HG02759 (cell line): Measurements from ENCODE around the gene PKLR.
A peak's percentile ranks its signal among the peaks of the same experiment; 100 is the strongest.

Source experiments
- ATAC-seq: cut with Tn5 transposase; IDR thresholded peaks from one replicate; pipeline ENCODE4 v1.9.1; 2021; ENCODE audit warnings: mild to moderate bottlenecking, moderate library complexity; ENCODE audit not compliant: unreplicated experiment

PKLR gene

DNA sequence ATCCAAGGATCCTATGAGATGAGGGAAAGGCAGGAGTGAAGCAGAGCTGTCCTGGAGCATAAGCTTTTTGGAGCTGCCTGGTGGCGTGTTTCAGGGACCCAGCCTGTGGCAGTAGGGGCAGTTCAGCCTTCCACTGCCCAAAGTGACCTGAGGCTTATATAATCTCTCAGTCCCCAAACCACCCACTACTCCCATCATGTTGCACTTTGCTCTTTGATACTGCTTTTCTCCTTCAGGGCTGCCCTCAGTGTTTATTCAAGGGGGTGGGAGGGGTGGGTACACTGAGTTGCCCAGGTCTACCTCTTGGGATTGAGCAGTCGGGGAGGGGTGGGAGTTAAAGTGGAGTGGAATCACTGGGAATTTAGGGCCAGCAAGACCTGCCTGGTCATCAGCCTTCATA is 14.7 kb downstream of the PKLR start:
- no peak for ATAC-seq

GRCh38 chr1:155285631-155286044 is 15.6 kb downstream of the PKLR start:
- ATAC-seq: no peak

DNA sequence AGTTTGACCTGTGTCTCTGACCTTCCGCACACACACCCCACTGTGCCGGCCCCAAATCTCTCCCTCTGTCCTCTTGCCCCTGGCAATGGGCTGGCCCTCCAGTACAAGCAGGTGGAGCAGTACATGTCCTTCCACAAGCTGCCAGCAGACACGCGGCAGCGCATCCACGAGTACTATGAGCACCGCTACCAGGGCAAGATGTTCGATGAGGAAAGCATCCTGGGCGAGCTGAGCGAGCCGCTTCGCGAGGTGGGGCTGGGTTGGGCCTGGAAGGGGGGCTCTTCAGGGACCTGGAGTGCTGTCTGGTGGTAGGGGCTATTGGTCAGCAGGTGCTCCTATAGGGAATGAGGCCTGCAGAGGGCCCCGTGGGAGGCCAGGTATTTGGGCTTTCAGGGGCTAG is 16.2 kb downstream of the PKLR start:
- ATAC-seq: no peak

GRCh38 chr1:155284476-155284875 is 16.8 kb downstream of the PKLR start:
- no peak for ATAC-seq

DNA sequence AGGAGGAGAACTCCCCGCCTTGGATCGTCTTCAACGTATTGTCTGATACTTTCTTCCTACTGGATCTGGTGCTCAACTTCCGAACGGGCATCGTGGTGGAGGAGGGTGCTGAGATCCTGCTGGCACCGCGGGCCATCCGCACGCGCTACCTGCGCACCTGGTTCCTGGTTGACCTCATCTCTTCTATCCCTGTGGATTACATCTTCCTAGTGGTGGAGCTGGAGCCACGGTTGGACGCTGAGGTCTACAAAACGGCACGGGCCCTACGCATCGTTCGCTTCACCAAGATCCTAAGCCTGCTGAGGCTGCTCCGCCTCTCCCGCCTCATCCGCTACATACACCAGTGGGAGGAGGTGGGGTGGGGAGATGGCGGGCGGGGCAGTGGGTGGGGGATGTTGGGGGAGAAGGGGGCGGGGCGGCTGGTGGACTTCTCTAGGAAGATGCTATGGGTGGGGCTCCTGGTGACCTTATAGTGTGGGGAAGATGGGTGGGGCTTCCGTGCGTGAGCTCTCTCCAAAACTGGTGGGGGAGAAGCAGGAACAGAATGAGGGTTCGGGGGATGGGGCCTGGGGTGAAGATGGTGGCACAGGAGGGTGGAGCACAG is 18.6 kb downstream of the PKLR start:
- ATAC-seq: no peak

DNA sequence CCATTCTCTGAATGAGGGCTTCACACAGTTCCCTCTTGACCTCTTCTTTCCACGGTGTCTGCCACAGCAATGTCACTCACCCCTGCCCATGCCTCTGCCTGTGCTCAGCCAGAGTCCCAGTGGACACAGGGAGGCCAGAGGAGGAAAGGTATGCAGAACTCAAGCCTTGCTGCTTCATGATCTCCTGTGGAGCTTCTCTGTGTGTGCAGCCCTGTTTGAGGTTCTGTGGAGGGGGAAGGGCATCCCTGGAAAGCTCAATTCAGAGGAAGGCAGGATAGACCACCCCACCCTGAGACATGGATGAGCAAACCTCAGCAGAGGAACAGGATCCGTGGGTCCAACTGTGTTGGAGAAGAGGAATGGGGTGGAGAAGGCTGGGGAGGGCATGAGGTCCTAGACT is 22.0 kb downstream of the PKLR start:
- ATAC-seq: no peak

- no peak for ATAC-seq
Observed at GRCh38 chr1:155278689-155279160, 22.5 kb downstream of the PKLR start.

- no peak for ATAC-seq
Observed at GRCh38 chr1:155277902-155278688, 23.1 kb downstream of the PKLR start.

DNA sequence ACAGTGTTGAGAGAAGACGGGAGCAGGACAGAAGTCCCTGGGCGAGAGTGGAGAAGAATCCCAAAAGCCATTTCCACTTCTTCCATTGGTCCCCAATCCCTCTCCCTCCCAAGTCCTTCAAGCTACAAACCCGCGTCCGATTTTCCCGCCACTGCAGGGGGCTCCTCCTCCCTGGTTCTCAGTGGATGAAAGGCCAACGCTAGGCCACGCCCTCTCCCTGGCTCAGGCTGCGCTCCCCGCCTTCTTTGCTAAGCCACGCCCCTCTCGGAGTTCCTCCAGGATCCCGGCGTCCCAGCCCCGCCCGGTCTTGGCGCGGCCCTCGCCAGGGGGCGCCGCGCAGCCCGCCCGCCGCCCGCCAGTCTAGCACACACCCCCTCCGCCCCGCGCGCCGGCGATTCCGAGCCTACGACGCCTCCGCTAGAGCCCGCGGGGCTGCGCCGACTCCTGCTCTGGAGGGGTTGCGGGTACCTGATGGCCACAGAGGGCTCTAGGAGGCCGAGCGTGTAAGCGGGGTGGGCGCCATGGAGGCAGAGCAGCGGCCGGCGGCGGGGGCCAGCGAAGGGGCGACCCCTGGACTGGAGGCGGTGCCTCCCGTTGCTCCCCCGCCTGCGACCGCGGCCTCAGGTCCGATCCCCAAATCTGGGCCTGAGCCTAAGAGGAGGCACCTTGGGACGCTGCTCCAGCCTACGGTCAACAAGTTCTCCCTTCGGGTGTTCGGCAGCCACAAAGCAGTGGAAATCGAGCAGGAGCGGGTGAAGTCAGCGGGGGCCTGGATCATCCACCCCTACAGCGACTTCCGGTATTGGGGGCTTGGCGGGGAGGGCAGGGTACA is 24.0 kb downstream of the PKLR start, which contains the start of gene HCN3:
Gene HCN3, plus strand, starts transcription at position 394 of the 832 bp plus-strand sequence. Its CDS starts 128 bp downstream, at position 522.
- ATAC-seq: peak; percentile 63

- ATAC-seq: peak; percentile 83
Observed at GRCh38 chr1:155273343-155274245, 27.6 kb downstream of the PKLR start, which contains the start of gene CLK2. CLK2 (minus strand) TSS chr1:155273504; CDS start chr1:155270977, 2,527 bp downstream.

DNA sequence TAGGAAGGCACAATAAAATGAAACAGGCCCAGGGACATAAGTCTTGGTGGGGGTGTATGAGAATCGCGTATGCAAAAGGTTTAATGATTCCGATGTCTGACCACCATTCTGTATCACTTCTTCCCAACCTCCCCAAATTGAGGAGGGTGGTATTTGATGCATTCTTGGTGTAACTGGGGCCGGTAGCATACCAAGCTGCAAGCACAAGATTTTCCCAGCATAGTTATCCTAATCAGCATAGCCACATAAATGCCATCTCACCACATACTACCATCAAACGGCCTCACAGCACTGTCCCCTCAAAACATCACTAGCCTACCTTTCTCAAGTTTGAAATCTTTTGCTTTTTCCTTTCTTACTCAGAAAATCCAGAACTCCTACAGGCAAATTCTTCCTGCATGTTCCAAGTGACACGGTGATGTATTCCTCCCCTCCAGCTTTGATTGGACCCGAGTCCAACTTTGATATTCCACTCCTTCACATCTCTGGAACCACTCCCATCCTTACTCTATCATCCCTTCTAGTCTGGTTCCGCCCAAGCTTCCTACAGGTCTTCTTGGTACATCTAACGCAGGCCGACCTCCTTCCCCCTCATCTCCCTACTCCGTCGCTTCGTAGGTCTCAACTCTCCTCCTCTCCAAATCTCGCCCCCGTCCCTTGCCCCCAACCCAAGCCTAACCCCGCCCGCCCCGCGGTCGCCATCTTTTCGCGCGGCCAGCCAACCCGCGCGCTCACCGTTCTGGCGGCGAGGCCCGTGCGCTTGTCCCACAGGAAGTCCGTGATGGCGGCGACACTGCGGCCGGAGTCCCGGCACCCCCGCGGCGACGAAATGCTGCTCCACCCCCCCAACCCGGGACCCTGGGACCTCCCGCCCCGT is 28.5 kb downstream of the PKLR start:
- ATAC-seq: peak; percentile 35

DNA sequence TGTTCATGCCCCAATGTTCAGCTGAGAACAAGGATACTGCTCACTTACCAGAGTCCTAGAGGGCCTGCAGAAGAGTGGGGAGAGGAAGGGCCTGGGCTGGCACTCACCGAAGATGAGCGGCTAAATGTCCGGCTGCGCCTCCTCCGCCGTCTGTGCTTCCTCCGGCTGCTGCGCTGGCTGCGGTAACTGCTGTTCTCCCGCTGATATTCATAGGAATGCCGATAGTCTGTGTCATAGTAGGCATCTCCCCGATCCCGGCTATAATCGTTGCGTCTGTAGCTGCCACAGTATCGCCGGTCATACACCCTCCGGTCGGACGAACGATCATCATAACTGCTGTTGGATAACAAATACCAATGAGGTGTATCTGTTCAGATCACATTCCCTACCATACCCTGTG is 31.9 kb downstream of the PKLR start:
- ATAC-seq: no peak

DNA sequence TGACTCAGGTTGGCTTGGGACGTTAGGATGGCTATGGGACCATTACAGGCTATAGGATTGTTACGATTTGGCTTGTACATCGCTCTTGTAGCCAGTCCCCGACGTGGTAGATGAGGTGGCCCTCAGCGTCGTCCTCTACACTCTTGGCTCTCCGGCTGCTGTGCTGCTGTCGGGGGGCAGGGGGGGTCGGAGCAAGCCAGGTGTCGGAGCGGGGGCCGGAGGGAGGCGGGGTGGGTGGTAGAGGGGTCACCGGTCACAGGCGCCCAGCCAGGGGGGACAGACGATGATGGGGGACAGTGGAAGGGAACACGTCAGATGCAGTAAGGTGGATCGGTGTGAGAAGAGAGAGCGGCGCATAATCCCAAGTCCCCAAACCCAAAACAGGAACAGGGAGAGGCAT is 32.6 kb downstream of the PKLR start:
- no peak for ATAC-seq

DNA sequence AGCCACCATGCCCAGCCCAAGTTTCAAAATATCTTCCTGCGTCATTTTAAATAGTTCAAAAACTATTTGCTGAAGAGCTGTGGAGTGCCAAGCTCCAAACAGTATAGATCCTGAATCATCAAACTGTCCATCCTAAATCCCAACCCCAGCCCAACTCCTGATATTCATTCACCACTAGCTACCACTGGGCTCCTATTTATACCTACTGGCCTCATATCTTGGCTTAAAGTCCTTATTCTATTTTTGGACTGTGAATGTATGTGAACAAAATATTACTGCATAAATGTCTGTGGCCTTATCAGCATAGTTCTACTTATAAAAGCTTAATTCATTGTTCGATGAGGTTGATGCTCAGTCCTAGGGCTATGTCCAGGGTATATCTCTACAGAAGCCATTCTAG is 33.9 kb downstream of the PKLR start:
- ATAC-seq: no peak

DNA sequence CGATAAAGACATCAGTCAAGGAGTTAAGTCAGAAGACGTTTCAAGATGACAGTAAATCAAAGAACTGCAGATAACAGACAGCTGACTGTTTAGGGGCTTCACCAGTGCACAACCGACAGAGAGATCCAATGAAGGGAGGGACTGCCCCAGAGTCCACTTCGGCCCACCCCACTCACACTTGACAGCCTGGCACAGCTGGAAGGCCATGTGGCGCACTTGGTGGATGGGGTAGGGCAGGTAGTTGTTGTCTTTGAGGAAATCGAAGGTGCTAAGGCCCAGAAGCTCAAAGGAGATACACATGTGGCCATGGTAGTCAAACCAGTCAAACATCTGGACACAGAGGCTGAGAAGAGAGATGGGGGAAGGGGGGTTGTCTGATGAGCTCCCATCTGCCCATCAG is 34.7 kb downstream of the PKLR start:
- ATAC-seq: no peak

DNA sequence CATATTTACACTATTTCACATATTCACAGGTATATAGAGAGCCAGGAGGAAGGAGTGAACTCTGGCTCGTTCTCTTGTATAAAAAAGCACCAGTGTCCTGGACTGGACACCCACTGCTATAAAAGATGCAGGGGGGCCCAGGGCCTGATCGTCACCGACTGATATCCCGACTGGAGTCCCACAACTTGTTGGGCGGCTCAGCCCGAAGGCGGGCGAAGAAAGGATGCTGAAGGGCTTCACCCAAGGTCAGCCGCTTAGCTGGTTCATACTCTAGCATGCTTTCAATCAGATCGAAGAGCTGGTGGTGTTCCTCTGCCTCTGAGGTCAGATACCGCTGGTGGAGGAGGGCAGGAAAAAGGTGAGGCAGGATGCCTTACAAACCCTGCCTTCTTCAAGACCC is 38.2 kb downstream of the PKLR start:
- no peak for ATAC-seq

- peak; percentile 91 for ATAC-seq
Observed at GRCh38 chr1:155261852-155262673, 39.2 kb downstream of the PKLR start, which contains the start of gene SCAMP3. SCAMP3 (minus strand) TSS chr1:155262360; CDS start chr1:155262151, 209 bp downstream.

- peak; percentile 5 for ATAC-seq
Observed at GRCh38 chr1:155261493-155261851, 39.8 kb downstream of the PKLR start.
